ENCODE data around the gene LRP1B.

The LRP1B gene

GRCh38 chr2:140842110-140842509, 1288.7 kb downstream of the LRP1B start:
- no peak for DNase-seq (ENCODE audit: low read depth in 2 of 2)

GRCh38 chr2:140841141-140841540, 1289.7 kb downstream of the LRP1B start:
- DNase-seq (ENCODE audit: low read depth in 2 of 2) = no peak

GRCh38 chr2:140836826-140837225, 1294.0 kb downstream of the LRP1B start:
- DNase-seq (ENCODE audit: low read depth in 2 of 2) = no peak

GRCh38 chr2:140835079-140835478, 1295.7 kb downstream of the LRP1B start:
- DNase-seq (ENCODE audit: low read depth in 2 of 2) = no peak

GRCh38 chr2:140814141-140814540, 1316.7 kb downstream of the LRP1B start:
- DNase-seq (ENCODE audit: low read depth in 2 of 2) = no peak

GRCh38 chr2:140808820-140809219, 1322.0 kb downstream of the LRP1B start:
- no peak for DNase-seq (ENCODE audit: low read depth in 2 of 2)

- no peak for DNase-seq (ENCODE audit: low read depth in 2 of 2)
Measured at GRCh38 chr2:140808211-140808610, 1322.6 kb downstream of the LRP1B start.

- no peak for DNase-seq (ENCODE audit: low read depth in 2 of 2)
Measured at GRCh38 chr2:140804700-140805260, 1326.0 kb downstream of the LRP1B start.

- DNase-seq (ENCODE audit: low read depth in 2 of 2) = no peak
Measured at GRCh38 chr2:140801311-140801710, 1329.5 kb downstream of the LRP1B start.

- no peak for DNase-seq (ENCODE audit: low read depth in 2 of 2)
Measured at GRCh38 chr2:140797718-140798117, 1333.1 kb downstream of the LRP1B start.

GRCh38 chr2:140791802-140792201, 1339.0 kb downstream of the LRP1B start:
- no peak for DNase-seq (ENCODE audit: low read depth in 2 of 2)

- no peak for DNase-seq (ENCODE audit: low read depth in 2 of 2)
Measured at GRCh38 chr2:140786585-140786984, 1344.2 kb downstream of the LRP1B start.

- no peak for DNase-seq (ENCODE audit: low read depth in 2 of 2)
Measured at GRCh38 chr2:140775411-140775810, 1355.4 kb downstream of the LRP1B start.

GRCh38 chr2:140770645-140771044, 1360.2 kb downstream of the LRP1B start:
- DNase-seq (ENCODE audit: low read depth in 2 of 2) = no peak

- DNase-seq (ENCODE audit: low read depth in 2 of 2) = no peak
Measured at GRCh38 chr2:140761807-140762206, 1369.0 kb downstream of the LRP1B start.

GRCh38 chr2:140759426-140760156, 1371.2 kb downstream of the LRP1B start:
- DNase-seq (ENCODE audit: low read depth in 2 of 2) = no peak

GRCh38 chr2:140747665-140748064, 1383.2 kb downstream of the LRP1B start:
- no peak for DNase-seq (ENCODE audit: low read depth in 2 of 2)

- DNase-seq (ENCODE audit: low read depth in 2 of 2) = no peak
Measured at GRCh38 chr2:140747090-140747489, 1383.7 kb downstream of the LRP1B start.

- DNase-seq (ENCODE audit: low read depth in 2 of 2) = no peak
Measured at GRCh38 chr2:140744379-140744778, 1386.4 kb downstream of the LRP1B start.

- no peak for DNase-seq (ENCODE audit: low read depth in 2 of 2)
Measured at GRCh38 chr2:140737006-140737405, 1393.8 kb downstream of the LRP1B start.

- DNase-seq (ENCODE audit: low read depth in 2 of 2) = no peak
Measured at GRCh38 chr2:140734992-140735391, 1395.8 kb downstream of the LRP1B start.

- DNase-seq (ENCODE audit: low read depth in 2 of 2) = no peak
Measured at GRCh38 chr2:140718999-140719398, 1411.8 kb downstream of the LRP1B start.

- no peak for DNase-seq (ENCODE audit: low read depth in 2 of 2)
Measured at GRCh38 chr2:140717481-140717880, 1413.3 kb downstream of the LRP1B start.

- DNase-seq (ENCODE audit: low read depth in 2 of 2) = no peak
Measured at GRCh38 chr2:140714586-140714985, 1416.2 kb downstream of the LRP1B start.
